ENCODE measurements around the gene PDZRN4. TPM values are rescaled to one million over a fixed set of nuclear protein-coding genes. Genes with fewer than 3 reads are reported as not detected.

Gene PDZRN4
- total RNA-seq, 1 experiment from 2014 or later: not detected

GRCh38 chr12:41302979-41303403, 114.9 kb downstream of the PDZRN4 start:
- POLR2A ChIA-PET (ENCODE audit: low non-redundant PET): no interaction called here

GRCh38 chr12:41304526-41304925, 116.4 kb downstream of the PDZRN4 start:
- Histone ChIP-seq H3K27ac (ENCODE audit: low read depth, low read length, poor library complexity, severe bottlenecking) (no peak overlapping the region), H3K9me3 (ENCODE audit: low read depth, low read length, poor library complexity, severe bottlenecking) (no peaks in the 10 kb centered on the region), H3K4me3 (ENCODE audit: low read depth, low read length, poor library complexity, severe bottlenecking) (no peak overlapping the region), H3K36me3 (ENCODE audit: insufficient read depth, low read length, poor library complexity, severe bottlenecking) (no peaks in the 10 kb centered on the region), H3K27me3 (replicated peaks; ENCODE audit: insufficient read depth, low read depth, low read length, poor library complexity) (no peaks in the 10 kb centered on the region), H3K4me1 (ENCODE audit: insufficient read depth, low read length, poor library complexity, severe bottlenecking) (peaks cover 12% of the 10 kb centered on the region)
- intact Hi-C loops (cut with micrococcal nuclease; ENCODE audit: unreplicated experiment): no loop called here
- no peak for DNase-seq (ENCODE audit: low spot score)
- POLR2A ChIA-PET (ENCODE audit: low non-redundant PET): no interaction called here
- CTCF ChIA-PET: no interaction called here
- BruUV-seq (replicated peaks): no TSS peak
- TF ChIP-seq CTCF (conservative IDR thresholded peaks at IDR 0.05; ENCODE audit: low read depth, low read length) (no peak), EZH2 (IDR thresholded peaks at IDR 0.05; ENCODE audit: borderline replicate concordance, low read depth, low read length, poor library complexity, severe bottlenecking) (no peak)

More at GRCh38 chr12:41302979-41303403, 114.9 kb downstream of the PDZRN4 start:
- CTCF ChIA-PET: no interaction called here
- DNase-seq (ENCODE audit: low spot score): no peak
- Histone ChIP-seq H3K27ac (ENCODE audit: low read depth, low read length, poor library complexity, severe bottlenecking) (no peak overlapping the region), H3K4me3 (ENCODE audit: low read depth, low read length, poor library complexity, severe bottlenecking) (no peak overlapping the region), H3K9me3 (ENCODE audit: low read depth, low read length, poor library complexity, severe bottlenecking) (no peaks in the 10 kb centered on the region), H3K27me3 (replicated peaks; ENCODE audit: insufficient read depth, low read depth, low read length, poor library complexity) (no peaks in the 10 kb centered on the region), H3K36me3 (ENCODE audit: insufficient read depth, low read length, poor library complexity, severe bottlenecking) (no peaks in the 10 kb centered on the region), H3K4me1 (ENCODE audit: insufficient read depth, low read length, poor library complexity, severe bottlenecking) (peaks cover 12% of the 10 kb centered on the region)
- TF ChIP-seq EZH2 (IDR thresholded peaks at IDR 0.05; ENCODE audit: borderline replicate concordance, low read depth, low read length, poor library complexity, severe bottlenecking) (no peak), CTCF (conservative IDR thresholded peaks at IDR 0.05; ENCODE audit: low read depth, low read length) (no peak)
- BruUV-seq (replicated peaks): no TSS peak
- intact Hi-C loops (cut with micrococcal nuclease; ENCODE audit: unreplicated experiment): no loop called here

GRCh38 chr12:41310367-41310766, 122.2 kb downstream of the PDZRN4 start:
- ChIA-PET CTCF (no interaction called here), POLR2A (ENCODE audit: low non-redundant PET) (no interaction called here)
- H3K9me3 ChIP-seq (ENCODE audit: low read depth, low read length, poor library complexity, severe bottlenecking): no peaks in the 10 kb centered on the region
- H3K27me3 ChIP-seq (replicated peaks; ENCODE audit: insufficient read depth, low read depth, low read length, poor library complexity): no peaks in the 10 kb centered on the region
- H3K4me1 ChIP-seq (ENCODE audit: insufficient read depth, low read length, poor library complexity, severe bottlenecking): no peaks in the 10 kb centered on the region
- no peak for TF ChIP-seq EZH2 (IDR thresholded peaks at IDR 0.05; ENCODE audit: borderline replicate concordance, low read depth, low read length, poor library complexity, severe bottlenecking)
- TF ChIP-seq CTCF (conservative IDR thresholded peaks at IDR 0.05; ENCODE audit: low read depth, low read length): no peak
- H3K4me3 ChIP-seq (ENCODE audit: low read depth, low read length, poor library complexity, severe bottlenecking): no peak overlapping the region
- H3K36me3 ChIP-seq (ENCODE audit: insufficient read depth, low read length, poor library complexity, severe bottlenecking): no peaks in the 10 kb centered on the region
- no peak overlapping the region for H3K27ac ChIP-seq (ENCODE audit: low read depth, low read length, poor library complexity, severe bottlenecking)
- DNase-seq (ENCODE audit: low spot score): no peak
- intact Hi-C loops (cut with micrococcal nuclease; ENCODE audit: unreplicated experiment): no loop called here
- BruUV-seq (replicated peaks): no TSS peak
